NCI-H510A treated with DMSO at 0.1 percent for 48 hours (cell line): ENCODE measurements around the gene TNRC6C.
"Not testable (repeated sequence)": the region's sequence is repeated elsewhere in the genome, so short reads cannot be mapped to it uniquely, and the experiment has no call there.

Experiments used
- DNase-seq: peaks from one replicate; lab custom pipeline; 2025; lab: John Stamatoyannopoulos, UW

The TNRC6C gene

GRCh38 chr17:77966476-77966875 lies 8.0 kb downstream of the TNRC6C start:
- DNase-seq, result no peak

- DNase-seq, result no peak
Observed at GRCh38 chr17:77968788-77969187, 10.3 kb downstream of the TNRC6C start.

- not testable (repeated sequence) for DNase-seq
Observed at GRCh38 chr17:77972271-77972670, 13.8 kb downstream of the TNRC6C start.

GRCh38 chr17:77973953-77974352 lies 15.4 kb downstream of the TNRC6C start:
- no peak for DNase-seq

- no peak for DNase-seq
Observed at GRCh38 chr17:77974396-77974795, 15.9 kb downstream of the TNRC6C start.

- not testable (repeated sequence) for DNase-seq
Observed at GRCh38 chr17:77982430-77982829, 23.9 kb downstream of the TNRC6C start.

- DNase-seq, result no peak
Observed at GRCh38 chr17:77990301-77990700, 31.8 kb downstream of the TNRC6C start.

GRCh38 chr17:77993735-77994134 lies 35.2 kb downstream of the TNRC6C start:
- not testable (repeated sequence) for DNase-seq

- DNase-seq, result no peak
Observed at GRCh38 chr17:77995146-77995852, 36.8 kb downstream of the TNRC6C start.

- DNase-seq, result no peak
Observed at GRCh38 chr17:77996256-77996655, 37.8 kb downstream of the TNRC6C start.

GRCh38 chr17:77999413-78000173 lies 41.1 kb downstream of the TNRC6C start:
- DNase-seq, result no peak

GRCh38 chr17:78000341-78000740 lies 41.8 kb downstream of the TNRC6C start:
- no peak for DNase-seq

- DNase-seq, result peak; percentile 82
Observed at GRCh38 chr17:78001182-78001581, 42.7 kb downstream of the TNRC6C start.

- DNase-seq, result no peak
Observed at GRCh38 chr17:78001612-78002011, 43.1 kb downstream of the TNRC6C start.

GRCh38 chr17:78002166-78002565 lies 43.7 kb downstream of the TNRC6C start:
- no peak for DNase-seq

- DNase-seq, result no peak
Observed at GRCh38 chr17:78005452-78006171, 47.1 kb downstream of the TNRC6C start.

- no peak for DNase-seq
Observed at GRCh38 chr17:78006338-78006737, 47.8 kb downstream of the TNRC6C start.

GRCh38 chr17:78007647-78008046 lies 49.1 kb downstream of the TNRC6C start:
- DNase-seq, result no peak

- DNase-seq, result no peak
Observed at GRCh38 chr17:78010759-78011158, 52.3 kb downstream of the TNRC6C start.

GRCh38 chr17:78012428-78012827 lies 53.9 kb downstream of the TNRC6C start:
- no peak for DNase-seq

GRCh38 chr17:78013683-78014467 lies 55.4 kb downstream of the TNRC6C start:
- peak; percentile 81 for DNase-seq

- no peak for DNase-seq
Observed at GRCh38 chr17:78014646-78015045, 56.1 kb downstream of the TNRC6C start.
